Stimulated activated CD8-positive, alpha-beta memory T cell treated with anti-CD3 and anti-CD28 coated beads, Interleukin-7, amount 100 ng/mL, for 4 hours (primary cell): ENCODE measurements around the gene USF1.
A peak's percentile ranks its signal among the peaks of the same experiment; 100 is the strongest.

Experiments used
- DNase-seq, 2 donors: peaks; one replicate each; pipeline ENCODE4 v3.0.0-alpha.2; 2020; ENCODE audit warnings: low read depth in 2 of 2

Gene USF1

GRCh38 chr1:161045736-161046604 is at the start of gene USF1:
USF1 (minus strand) TSS chr1:161045977; CDS start chr1:161043275, 2,702 bp downstream.
- DNase-seq = peak; percentile 86

- DNase-seq = no peak
Measured at GRCh38 chr1:161095230-161095629, 49.5 kb upstream of the USF1 start.

- no peak for DNase-seq
Measured at GRCh38 chr1:161094481-161094880, 48.7 kb upstream of the USF1 start.

GRCh38 chr1:161092621-161093028 is 46.8 kb upstream of the USF1 start:
- peak; percentile 44 to 60 for DNase-seq

GRCh38 chr1:161091796-161092507 is 46.2 kb upstream of the USF1 start:
- DNase-seq = no peak

GRCh38 chr1:161091093-161091492 is 45.3 kb upstream of the USF1 start:
- DNase-seq = no peak

GRCh38 chr1:161090617-161091016 is 44.8 kb upstream of the USF1 start:
- DNase-seq = no peak

- DNase-seq = no peak
Measured at GRCh38 chr1:161089938-161090337, 44.2 kb upstream of the USF1 start.

- DNase-seq = no peak
Measured at GRCh38 chr1:161089251-161089924, 43.6 kb upstream of the USF1 start, which contains the start of gene NECTIN4. NECTIN4 (minus strand) TSS chr1:161089558; CDS start chr1:161089296, 262 bp downstream.

- no peak for DNase-seq
Measured at GRCh38 chr1:161088587-161089110, 42.9 kb upstream of the USF1 start.

- DNase-seq = no peak
Measured at GRCh38 chr1:161086457-161086856, 40.7 kb upstream of the USF1 start.

- no peak for DNase-seq
Measured at GRCh38 chr1:161085165-161085564, 39.4 kb upstream of the USF1 start.

GRCh38 chr1:161084597-161084988 is 38.8 kb upstream of the USF1 start:
- DNase-seq = no peak

GRCh38 chr1:161083748-161084596 is 38.2 kb upstream of the USF1 start:
- DNase-seq = no peak

GRCh38 chr1:161082996-161083747 is 37.4 kb upstream of the USF1 start:
- DNase-seq = no peak

GRCh38 chr1:161082483-161082882 is 36.7 kb upstream of the USF1 start:
- no peak for DNase-seq

- no peak for DNase-seq
Measured at GRCh38 chr1:161081519-161081918, 35.7 kb upstream of the USF1 start.

GRCh38 chr1:161080441-161081405 is 34.9 kb upstream of the USF1 start:
- DNase-seq = no peak

- no peak for DNase-seq
Measured at GRCh38 chr1:161079436-161080110, 33.8 kb upstream of the USF1 start.
